Activated T-cell treated with anti-CD3 and anti-CD28 coated beads, Interleukin-2, amount 50 U/mL, for 48 hours (primary cell): Measurements from ENCODE around the gene SLC47A2.

Experiments
- DNase-seq, 2 experiments: peaks; one replicate each; pipeline ENCODE4 v3.0.0-alpha.2; 2020

SLC47A2 gene

DNA sequence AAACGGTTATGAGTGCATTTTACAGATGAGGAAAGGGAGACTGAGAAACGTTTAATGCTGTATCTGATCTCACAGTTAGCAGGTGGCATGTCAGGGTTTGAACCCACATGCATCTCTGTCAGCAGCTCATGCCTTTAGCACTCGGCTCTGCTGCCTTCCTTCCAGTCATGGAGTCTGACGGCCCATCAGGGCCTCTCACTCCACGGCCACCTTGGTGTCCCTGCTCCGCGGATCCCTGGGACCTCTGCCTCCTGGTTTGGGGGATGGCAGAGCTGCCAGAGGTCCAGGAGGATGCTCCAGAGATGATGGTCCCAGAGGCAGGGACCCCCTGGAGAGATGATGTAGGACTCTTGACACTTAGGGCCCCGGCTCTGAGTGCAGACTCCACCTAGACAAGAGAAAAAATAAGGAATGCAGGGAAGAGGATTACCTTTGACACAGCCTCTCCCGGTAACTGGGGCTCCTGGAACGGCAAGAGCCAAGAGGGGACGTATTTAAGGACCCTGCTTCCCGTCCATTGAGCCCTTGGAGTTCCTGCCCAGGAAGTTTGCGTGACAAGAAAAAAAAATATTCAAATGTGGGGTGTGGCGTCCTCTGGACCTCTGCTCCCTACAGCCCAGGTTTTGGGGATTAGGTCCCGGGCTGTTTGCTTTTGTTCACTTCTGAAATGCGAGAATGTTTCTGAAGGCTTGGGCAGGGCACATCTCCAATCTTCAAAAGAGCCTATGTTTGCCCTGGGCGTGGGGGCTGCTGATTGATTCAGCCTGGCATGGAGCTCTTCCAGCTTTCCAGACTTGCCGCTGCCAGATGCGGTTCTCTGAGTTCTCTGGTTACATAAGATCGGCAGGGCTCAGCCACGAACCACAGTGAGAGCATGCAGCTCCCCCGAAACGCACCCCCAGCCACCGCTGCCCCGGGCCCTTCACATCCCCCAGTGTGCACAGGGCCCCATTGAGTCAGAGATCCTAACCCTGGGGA, 31.7 kb upstream of the SLC47A2 start, which contains the start of gene ALDH3A1:
ALDH3A1 (minus strand) TSS at position 470 of the 978 bp plus-strand sequence. CDS start 3,169 bp downstream, outside the sequence.
- DNase-seq = no peak

DNA sequence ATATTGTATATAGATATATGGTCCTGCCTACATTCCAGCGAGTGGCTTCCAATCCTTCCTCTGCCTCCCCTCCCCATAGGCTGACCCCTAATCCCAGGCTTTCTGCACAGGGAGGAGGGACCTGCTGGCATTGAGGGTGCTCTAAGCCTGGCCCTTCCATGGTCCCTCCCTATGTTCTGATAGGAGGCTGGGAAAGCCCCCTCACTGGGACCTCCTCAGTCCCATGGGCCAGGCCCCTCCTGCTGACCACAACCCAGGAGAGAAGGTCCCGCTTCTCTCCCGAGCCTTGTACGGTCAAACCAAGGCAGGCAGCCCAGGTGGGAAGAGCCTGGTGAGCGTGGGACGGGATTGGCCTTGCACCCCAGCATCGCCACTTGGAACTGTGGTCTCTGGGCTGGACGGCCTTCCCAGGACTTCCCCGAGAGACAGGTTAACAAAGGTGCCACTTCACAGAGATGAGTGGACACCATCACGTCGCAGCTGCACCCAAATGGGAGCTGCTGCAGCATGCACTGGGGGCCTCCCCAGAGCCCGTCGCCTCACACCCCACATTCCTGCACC, 30.9 kb upstream of the SLC47A2 start:
- no peak for DNase-seq

DNA sequence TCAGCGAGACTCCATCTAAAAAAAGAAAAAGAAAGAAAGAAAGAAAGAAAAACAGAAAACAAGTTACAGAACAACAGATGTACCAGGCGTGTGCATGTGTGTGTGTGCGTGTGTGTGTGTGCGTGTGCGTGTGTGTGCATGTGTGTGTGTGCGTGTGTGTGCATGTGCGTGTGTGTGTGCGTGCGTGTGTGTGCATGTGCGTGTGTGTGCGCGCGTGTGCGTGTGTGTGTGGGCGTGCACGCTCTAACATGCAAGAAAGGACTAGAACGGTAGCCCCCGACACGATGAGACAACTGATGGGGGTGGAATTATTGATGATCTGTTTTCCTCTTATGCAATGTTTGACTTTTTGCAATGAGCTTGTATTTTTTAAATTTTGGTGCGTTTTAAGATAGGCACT, 30.1 kb upstream of the SLC47A2 start:
- DNase-seq = no peak

DNA sequence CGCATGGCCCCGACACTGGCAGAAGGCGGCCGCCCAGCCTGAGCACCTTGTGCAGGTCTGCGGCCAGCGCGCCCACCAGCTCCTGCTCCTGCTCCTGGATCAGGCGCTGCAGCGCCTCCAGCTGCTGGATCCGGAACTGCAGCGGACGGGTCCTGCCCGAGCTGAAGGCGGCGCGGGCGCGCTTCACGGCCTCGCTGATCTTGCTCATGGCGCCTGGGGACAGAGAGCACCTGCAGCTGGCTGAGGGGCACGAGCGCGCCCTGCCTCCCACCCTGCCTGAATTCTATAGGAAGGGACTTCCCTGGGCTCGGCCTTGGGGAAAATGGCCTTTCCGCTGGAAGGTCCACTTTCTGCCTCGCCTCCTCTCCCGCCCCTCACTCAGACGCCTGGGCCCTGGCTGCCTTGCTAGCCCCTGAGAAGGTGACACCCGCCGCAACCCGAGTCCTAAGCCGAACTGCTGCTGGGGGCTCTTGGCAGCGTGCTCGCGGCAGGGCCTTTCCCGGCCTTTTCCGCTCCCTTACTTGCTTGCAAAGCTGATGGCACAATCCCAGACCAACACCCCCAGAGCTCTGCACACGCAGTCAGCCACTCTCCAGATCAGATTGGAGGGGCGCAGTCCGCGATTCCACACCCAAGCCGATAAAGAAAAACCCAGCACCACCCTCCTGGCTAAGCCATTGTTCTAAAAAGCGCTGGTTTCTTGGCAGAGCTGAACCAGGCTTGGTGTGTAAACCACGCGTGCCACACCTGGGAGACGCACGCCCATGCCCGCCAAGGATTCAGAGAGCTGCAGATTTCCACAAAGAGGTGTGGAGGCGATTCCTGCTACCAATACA, 28.8 kb upstream of the SLC47A2 start:
- peak; percentile 94 to 96 for DNase-seq

DNA sequence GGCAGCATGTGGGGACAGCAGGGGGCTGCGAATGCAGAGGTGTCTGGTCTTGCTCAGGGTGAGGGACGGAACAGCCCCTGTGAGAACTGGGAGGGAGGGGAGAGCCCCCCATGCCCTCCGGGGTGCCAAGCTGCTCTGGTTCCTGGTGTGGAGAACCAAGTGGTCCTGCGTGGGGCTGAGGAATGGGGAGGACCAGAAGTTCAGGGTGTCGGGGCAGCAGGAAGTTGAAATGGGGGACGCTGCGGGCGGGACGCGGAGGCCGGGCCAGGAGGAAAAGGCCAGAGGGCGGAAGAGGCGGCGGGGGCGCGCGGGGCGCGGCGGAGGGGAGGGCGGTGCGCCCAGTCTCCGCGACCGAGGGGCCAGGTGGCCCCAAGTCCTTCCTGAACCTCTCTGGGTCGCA, 28.1 kb upstream of the SLC47A2 start:
- DNase-seq = no peak

DNA sequence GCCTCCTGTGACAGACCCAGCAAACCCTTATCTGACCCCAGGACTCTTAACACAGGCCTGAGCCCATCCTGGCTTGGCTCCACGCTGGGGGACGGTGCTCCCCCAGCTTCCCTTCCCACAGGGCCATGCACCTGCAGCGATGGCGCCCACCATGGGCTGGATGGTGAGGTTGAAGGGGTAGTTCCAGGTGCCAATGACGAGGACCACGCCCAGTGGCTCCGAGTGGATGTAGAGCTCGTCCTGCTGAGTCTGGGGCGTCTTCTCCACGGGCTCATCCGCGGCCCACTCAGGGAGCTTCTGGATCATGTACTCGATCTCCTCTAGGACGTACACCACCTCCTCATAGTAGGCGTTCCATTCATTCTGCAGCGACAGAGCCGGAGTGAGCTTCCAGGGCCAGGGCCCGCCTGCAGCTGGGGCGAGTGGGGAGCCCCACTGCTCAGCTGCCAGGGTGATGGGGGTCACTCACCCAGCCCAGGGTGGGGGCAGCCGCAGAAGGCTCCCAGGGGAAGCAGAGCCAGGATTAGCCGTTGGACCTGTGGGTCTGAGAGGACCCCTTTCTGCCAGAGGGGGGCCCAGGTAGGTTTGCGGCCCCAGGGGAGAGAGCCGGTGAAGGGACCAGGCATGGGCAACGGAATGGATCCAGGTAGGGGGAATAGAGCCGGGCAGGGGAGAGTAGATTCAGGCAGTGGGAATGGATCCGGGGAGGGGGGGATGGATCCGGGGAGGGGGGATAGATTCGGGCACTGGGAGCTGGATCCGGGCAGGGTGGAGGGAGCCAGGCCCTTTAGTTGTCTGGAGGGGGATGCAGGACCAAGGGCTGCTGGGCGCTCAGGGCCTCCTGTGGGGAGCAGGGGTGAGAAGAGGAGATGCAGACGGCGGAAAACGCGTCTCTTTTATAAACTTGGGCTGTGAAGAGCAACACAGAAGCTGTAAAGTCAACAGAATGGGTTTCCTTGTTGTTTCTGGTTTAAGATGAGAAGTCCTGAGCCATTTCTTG, 27.0 kb upstream of the SLC47A2 start:
- no peak for DNase-seq

DNA sequence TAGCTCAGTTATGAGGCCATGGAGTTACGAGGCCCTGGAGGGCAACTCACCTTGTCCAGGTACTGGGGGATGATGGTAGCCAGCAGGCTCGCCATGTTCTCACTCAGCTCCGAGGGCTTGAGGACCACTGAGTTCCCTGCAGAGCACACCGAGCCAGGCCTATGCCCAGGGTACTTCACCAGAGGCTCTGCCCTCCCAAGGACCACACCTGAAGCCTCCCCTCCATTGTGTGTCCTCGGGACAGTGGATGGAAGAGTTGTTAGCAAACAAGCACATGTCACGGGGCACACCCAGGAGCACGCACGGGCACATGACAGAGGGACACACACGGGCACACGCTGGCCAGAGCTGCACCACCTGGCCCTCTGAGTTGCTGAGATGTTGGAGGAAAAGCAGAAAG, 26.1 kb upstream of the SLC47A2 start:
- no peak for DNase-seq

DNA sequence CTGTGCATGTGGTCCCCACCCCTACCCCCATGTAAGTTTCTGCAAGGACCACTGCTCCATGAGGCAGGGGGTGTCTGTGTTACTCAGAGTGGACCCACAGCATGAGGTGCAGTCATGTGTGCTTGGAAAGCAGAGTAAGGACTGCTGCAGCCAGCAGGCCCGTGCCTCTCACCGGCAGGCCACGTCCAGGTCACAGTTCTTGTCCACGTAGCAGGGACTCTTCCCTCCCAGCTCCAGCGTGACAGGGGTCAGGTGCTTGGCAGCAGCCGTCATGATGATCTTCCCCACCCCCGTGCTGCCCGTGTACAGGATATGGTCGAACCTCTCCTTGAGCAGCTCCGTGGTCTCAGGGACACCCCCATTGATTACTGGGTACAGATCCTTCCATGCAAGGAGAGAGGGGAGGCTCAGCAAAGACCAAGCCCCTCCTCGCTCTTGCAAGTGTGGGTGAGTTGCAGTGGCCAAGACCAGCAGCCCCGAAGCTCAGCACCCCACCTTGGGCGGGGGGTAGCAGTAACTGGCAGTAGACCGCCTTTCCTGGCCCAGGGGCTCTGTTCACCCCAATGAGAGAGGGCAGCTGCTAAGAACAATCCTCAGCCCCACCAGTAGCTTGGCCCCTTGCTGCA, 25.6 kb upstream of the SLC47A2 start:
- DNase-seq = no peak

DNA sequence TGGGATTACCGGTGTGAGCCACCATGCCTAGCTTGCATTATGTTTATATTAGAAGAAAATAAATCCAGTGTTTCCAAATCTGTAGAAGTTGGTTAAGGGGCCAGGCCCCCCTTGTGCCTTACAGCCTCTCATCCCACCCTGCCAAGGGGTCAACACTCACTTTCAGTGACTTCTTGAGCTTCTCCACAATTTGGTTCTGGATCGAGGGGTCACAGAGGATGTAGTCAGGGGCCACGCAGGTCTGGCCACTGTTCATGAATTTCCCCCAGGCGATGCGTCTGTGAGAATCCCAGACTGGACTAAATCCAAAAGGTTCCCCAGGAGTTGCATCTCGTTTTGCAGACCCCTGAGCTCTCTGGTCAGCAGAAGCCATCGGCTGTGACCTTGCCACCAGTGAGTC, 24.5 kb upstream of the SLC47A2 start:
- no peak for DNase-seq

DNA sequence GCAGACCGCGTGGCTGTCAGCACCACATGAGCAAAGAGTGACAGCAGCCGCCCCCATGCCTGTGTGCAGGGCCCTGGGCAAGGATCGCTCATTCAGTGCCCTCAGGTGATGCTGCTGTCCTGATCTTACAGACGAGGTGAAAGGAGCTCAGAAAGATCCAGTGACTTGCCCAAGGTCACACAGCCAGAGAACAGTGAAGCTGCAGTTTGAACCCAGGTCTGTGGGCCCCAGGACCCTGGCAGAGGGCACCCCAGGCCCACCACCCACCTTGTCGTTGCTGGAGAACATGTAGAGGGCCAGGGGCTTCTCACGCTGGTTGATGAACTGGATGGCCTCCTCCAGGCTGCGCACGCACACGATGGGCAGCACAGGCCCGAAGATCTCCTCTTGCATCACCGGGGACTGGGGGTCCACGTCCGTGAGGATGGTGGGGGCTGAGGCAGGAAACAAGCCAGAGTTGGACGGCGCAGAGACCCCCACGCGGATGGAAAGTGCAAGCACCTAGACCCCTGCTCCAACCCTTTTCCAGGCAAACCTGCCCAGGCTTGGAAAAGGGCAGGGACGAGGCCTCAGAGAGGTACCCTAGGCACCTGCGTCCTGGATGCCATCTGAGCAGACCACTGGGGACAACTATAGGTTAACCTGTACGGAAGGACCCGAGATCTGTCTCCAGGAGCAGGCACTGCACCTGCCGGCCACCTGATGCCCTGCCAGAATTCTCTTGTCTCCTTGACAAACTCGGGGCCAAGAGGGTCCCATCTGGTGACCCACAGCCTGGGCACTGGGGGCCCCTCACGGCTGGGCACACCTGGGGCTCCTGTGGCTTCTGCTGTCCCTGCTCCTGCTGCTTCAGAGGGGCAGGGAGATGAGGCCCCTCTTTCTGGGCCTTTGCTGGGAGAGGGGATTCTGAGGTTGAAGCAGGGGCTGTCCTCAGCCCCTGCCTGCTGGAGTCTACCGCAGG, 23.1 kb upstream of the SLC47A2 start:
- DNase-seq = no peak

DNA sequence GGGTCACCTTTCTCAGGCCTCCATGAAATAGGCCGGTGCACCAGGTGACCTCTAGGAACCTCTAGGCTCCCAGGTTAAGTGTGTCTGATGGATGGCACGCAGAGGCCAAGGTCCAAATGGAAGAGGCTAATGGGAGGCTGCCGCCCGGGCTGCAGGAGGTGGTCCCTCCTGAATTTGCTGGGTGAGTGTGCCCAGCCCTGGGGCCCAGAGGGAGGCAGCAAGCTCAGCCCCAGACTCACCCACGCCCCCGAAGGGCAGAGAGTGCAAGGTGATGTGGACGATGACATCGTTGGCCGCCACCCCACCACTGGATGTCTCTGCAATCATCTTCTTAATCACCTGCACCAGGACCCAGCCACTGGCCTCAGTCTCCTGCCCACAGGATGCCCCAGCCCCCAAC, 22.4 kb upstream of the SLC47A2 start:
- no peak for DNase-seq

DNA sequence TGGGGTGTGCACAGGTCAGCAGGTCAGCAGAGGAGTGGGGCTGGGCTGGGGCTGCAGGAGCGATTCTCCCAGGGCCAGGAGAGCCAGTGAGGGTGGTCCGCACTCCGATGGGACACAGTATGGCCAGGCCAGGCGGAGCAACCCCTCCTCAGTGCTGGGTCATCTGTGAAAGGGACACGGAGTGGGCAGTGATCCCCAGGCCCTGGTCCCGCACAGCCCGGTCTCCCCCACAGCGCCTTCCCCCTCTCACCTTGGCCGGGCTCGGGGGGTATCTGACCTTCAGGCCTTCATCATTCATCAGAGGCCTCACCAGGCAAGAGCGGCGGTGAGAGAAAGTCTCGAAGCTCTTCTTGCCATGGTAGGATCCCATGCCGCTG, 21.7 kb upstream of the SLC47A2 start:
- no peak for DNase-seq

DNA sequence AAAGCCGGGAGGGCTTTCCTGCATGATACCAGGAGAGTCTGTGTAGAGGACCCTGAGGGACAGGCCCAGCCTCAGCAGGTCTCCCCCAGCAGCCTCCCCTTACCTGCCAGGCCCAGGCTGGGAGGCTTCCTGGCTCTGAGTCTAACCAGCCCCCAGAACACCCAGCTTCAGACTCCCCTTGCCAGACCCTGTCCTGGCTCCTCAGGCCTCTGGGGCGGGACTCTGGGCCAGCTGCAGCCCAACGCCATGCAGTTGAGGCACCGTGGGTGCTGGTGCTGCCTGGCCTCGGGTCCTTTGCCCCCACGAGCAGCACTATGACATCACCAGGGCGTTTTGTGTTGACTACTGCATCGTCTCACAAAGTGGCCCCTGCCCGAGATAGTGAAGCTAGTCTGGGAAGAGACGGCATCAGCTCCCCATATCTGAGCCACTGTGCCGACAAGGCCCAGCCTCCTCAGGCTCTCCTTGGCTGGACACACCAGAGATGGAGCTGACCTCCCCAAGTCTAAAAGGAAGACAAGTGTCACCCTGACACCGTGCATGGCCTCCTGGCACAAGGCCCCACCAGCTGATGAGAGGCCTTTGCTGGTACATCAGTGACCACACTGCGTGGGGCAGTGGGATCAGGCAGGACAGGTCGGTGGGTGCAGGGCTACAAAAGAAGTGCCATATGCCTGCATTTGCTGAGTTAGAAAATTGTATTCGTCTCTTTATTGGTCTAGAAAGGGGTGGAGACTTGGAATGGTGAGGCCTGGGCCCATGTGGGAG, 21.1 kb upstream of the SLC47A2 start:
- no peak for DNase-seq

DNA sequence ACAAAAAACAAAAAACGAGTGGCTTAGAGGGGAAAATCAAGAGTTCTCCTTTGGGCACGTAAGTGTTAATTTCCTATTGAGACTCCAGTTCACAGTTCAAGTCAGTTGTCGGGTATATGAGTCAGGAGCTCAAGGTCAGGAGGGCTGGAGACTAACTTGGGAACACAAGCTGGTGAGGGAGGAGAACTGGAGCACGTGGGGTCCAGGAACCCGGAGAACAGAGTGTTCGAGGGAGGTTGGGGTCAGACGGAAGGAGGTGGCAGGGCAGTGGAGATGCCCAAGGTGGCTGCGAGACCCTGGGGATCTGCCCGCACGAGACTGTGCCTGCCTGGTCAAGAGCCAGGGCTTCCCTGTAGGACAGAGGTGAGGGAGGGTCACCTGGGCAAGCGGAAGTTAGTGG, 19.7 kb upstream of the SLC47A2 start:
- DNase-seq = no peak

DNA sequence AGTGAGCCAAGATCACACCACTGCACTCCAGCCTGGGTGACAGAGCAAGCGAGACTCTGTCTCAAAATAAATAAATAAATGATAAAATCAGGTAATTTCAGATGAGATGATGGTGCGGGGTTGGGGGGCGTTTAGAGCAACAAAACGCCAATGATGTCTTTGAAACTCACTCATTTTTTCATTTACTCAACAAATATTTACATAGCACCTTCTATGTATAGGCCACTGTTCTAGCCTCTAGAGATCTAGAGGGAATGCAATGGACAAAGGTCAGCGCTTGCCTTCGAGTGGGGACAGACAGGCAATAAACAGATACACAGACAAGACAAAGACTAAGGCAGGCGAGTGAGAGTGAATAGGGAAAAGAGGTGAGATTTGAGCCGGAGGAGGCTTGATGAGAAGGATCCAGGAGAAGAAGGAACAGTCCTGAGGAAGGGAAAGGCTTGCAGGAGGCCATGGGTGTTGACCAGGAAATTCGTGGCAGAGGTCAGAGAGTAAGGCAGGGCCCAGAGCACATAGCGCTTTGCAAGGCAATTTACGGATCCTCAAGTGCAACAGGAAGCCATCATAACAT, 17.7 kb upstream of the SLC47A2 start:
- no peak for DNase-seq

DNA sequence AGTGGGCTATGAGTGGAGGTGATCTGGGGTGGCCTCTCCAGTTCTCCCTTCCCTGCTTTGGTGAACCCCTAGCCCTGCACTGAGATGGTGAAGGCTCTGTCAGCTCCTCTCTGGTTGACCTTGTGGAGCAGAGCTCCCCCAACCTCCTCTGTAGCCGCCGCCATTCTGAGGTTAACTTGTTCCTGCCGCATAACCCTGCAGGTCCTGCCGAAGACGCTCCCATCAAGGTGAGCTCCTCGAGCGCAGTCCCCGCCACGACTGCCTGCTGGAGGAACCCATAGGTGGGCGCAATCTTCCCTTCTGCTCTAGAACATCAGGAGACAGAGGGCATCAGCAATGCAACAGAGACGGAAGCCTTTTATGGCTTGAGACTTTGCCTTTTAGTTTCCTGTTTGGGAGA, 15.2 kb upstream of the SLC47A2 start:
- no peak for DNase-seq

DNA sequence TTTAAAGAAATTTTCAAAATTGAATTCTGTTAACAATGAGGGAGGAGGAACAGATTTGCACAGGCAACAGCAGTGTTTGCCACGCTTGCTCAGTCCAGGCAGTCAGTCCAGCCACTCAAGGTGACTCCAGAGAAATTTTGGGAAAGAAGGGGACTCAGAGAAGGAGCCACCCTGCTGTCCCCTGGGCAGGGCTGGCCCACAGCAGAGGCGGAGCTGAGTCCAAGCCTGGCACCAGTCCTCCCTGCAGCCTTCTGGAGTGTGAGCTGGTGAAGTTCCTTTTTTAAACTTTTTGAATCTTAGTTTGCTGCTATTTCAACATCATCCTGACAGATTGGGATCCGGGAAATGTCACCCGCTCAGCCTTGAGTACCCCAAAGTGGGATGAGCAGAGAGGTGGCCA, 14.5 kb upstream of the SLC47A2 start:
- no peak for DNase-seq

DNA sequence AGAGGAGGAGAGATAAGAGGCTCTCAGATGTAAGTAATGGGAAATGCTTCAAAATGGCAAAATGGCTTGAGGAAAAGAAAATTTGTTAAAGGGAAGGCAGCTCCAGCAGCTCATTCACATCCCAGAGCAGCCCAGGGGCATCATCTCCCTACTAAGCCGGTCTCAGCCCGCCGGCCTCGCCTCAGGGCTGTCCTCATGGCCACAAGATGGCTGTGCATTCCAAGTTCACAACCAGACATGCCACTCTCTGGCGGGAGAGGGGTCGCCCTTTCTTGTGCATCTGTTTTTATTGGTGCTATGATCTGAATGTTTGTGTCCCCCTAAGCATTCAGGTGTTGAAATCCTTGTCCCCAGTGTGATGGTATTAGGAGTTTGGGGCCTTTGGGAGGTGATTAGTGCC, 13.5 kb upstream of the SLC47A2 start:
- no peak for DNase-seq

DNA sequence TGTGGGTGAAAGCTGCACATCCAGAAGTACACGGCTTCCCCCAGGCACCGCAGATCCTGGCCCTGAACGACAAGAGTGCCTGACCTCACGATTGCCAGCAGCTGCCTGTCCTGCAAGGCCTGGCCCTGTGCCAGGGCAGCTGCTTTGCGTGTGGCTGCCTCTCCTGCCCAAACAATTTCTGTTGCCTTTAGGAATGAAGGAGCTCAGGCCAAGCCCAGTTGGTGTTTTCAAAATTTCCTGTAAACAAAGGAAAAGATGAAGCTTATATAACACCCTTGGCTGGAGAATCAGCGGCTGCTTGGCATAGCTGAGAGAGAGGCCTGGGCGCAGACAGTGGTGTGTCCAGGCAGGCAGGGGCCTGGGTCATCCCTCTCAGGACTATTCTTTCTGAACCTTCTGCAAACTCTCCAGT, 11.7 kb upstream of the SLC47A2 start:
- DNase-seq = no peak
